Measurements from ENCODE around the gene CACUL1. TPM values are rescaled to one million over a fixed set of nuclear protein-coding genes. Genes with fewer than 3 reads are reported as not detected.
"Not testable (repeated sequence)": the region's sequence is repeated elsewhere in the genome, so short reads cannot be mapped to it uniquely, and the experiment has no call there.

The CACUL1 gene
- total RNA-seq, 2 experiments from 2014 or later: 12.0 to 27.6 TPM

- Histone ChIP-seq H3K27ac (ENCODE audit: low read depth, low read length, poor library complexity, severe bottlenecking) (no peak overlapping the region), H3K9me2 (ENCODE audit: insufficient read depth, low read length) (no peaks in the 10 kb centered on the region), H3K4me1 (ENCODE audit: insufficient read depth, low read length, poor library complexity, severe bottlenecking) (no peaks in the 10 kb centered on the region), H3K4me2 (ENCODE audit: low read length) (no peak overlapping the region), H2AFZ (ENCODE audit: low read length) (no peak overlapping the region), H3K36me3 (ENCODE audit: insufficient read depth, low read length) (no peaks in the 10 kb centered on the region), H3K79me2 (ENCODE audit: insufficient read depth, low read depth, low read length) (no peaks in the 10 kb centered on the region), H4K20me1 (ENCODE audit: insufficient read depth, low read length) (no peaks in the 10 kb centered on the region), H3K9me3 (ENCODE audit: low read length) (no peaks in the 10 kb centered on the region), H3K4me3 (ENCODE audit: low read depth, low read length, poor library complexity, severe bottlenecking) (no peak overlapping the region)
- intact Hi-C loops (cut with micrococcal nuclease; ENCODE audit: unreplicated experiment): no loop called here
- TF ChIP-seq, protein P1, sequence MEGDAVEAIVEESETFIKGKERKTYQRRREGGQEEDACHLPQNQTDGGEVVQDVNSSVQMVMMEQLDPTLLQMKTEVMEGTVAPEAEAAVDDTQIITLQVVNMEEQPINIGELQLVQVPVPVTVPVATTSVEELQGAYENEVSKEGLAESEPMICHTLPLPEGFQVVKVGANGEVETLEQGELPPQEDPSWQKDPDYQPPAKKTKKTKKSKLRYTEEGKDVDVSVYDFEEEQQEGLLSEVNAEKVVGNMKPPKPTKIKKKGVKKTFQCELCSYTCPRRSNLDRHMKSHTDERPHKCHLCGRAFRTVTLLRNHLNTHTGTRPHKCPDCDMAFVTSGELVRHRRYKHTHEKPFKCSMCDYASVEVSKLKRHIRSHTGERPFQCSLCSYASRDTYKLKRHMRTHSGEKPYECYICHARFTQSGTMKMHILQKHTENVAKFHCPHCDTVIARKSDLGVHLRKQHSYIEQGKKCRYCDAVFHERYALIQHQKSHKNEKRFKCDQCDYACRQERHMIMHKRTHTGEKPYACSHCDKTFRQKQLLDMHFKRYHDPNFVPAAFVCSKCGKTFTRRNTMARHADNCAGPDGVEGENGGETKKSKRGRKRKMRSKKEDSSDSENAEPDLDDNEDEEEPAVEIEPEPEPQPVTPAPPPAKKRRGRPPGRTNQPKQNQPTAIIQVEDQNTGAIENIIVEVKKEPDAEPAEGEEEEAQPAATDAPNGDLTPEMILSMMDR (conservative IDR thresholded peaks at IDR 0.05; ENCODE audit: low read length): no peak
- TF ChIP-seq EZH2phosphoT487 (IDR thresholded peaks at IDR 0.05; ENCODE audit: borderline replicate concordance, low read depth, low read length): no peak
- no peak for DNase-seq (ENCODE audit: low spot score)
- ChIA-PET CTCF (ENCODE audit: unreplicated experiment) (no interaction called here), POLR2A (no interaction called here)
- BruUV-seq (replicated peaks): no TSS peak
Measured at GRCh38 chr10:118672153-118672552, 82.6 kb downstream of the CACUL1 start.

GRCh38 chr10:118671221-118671620, 83.5 kb downstream of the CACUL1 start:
- intact Hi-C loops (cut with micrococcal nuclease; ENCODE audit: unreplicated experiment); CTCF ChIA-PET (ENCODE audit: unreplicated experiment); H3K36me3 ChIP-seq (ENCODE audit: insufficient read depth, low read length); H3K27ac ChIP-seq (ENCODE audit: low read depth, low read length, poor library complexity, severe bottlenecking); H3K4me1 ChIP-seq (ENCODE audit: insufficient read depth, low read length, poor library complexity, severe bottlenecking); H3K9me3 ChIP-seq (ENCODE audit: low read length); H3K79me2 ChIP-seq (ENCODE audit: insufficient read depth, low read depth, low read length); H3K4me3 ChIP-seq (ENCODE audit: low read depth, low read length, poor library complexity, severe bottlenecking); DNase-seq (ENCODE audit: low spot score); H2AFZ ChIP-seq (ENCODE audit: low read length); H4K20me1 ChIP-seq (ENCODE audit: insufficient read depth, low read length); H3K9me2 ChIP-seq (ENCODE audit: insufficient read depth, low read length); H3K4me2 ChIP-seq (ENCODE audit: low read length); BruUV-seq (replicated peaks); POLR2A ChIA-PET: not testable (repeated sequence)

DNA sequence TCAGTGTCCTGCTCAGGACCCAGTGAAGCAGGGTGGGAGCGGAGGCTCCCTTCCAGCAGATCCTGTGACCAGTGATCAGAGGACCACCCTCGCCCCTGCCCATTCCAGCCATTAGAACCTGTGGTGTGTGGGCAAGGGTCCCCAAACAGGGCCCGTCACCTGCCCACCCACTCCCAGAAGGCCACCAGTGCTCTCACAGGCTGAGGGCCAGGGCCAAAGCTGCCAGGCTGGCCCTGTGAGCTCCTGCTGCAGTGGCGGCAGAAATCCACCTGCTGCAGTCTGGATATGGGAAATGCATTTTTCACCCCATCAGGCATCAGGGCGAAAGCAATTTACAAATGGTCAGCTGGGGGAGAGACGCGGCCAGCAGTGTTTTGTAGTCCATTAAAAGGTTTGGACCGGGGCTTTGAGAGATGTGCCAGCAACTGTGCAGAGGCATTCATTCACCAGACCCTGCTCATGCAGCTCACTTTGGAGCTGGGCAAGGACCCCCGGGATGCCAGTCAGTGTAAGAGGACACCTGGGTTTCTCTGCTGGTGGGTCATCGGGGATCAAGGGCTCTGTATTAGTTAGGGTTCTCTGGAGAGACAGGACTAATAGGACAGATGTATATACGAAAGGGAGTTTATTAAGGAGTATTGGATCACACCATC, 84.2 kb downstream of the CACUL1 start:
- Histone ChIP-seq H3K4me2 (ENCODE audit: low read length) (no peak overlapping the region), H4K20me1 (ENCODE audit: insufficient read depth, low read length) (no peaks in the 10 kb centered on the region), H3K4me3 (ENCODE audit: low read depth, low read length, poor library complexity, severe bottlenecking) (no peak overlapping the region), H3K36me3 (ENCODE audit: insufficient read depth, low read length) (no peaks in the 10 kb centered on the region), H3K9me2 (ENCODE audit: insufficient read depth, low read length) (no peaks in the 10 kb centered on the region), H3K9me3 (ENCODE audit: low read length) (no peaks in the 10 kb centered on the region), H2AFZ (ENCODE audit: low read length) (no peak overlapping the region), H3K27ac (ENCODE audit: low read depth, low read length, poor library complexity, severe bottlenecking) (no peak overlapping the region), H3K79me2 (ENCODE audit: insufficient read depth, low read depth, low read length) (no peaks in the 10 kb centered on the region), H3K4me1 (ENCODE audit: insufficient read depth, low read length, poor library complexity, severe bottlenecking) (no peaks in the 10 kb centered on the region)
- BruUV-seq (replicated peaks): no TSS peak
- intact Hi-C loops (cut with micrococcal nuclease; ENCODE audit: unreplicated experiment): no loop called here
- TF ChIP-seq, protein P1 (conservative IDR thresholded peaks at IDR 0.05; ENCODE audit: low read length): no peak
- no peak for TF ChIP-seq EZH2phosphoT487 (IDR thresholded peaks at IDR 0.05; ENCODE audit: borderline replicate concordance, low read depth, low read length)
- CTCF ChIA-PET (ENCODE audit: unreplicated experiment): no interaction called here
- no peak for DNase-seq (ENCODE audit: low spot score)
- POLR2A ChIA-PET: no interaction called here
